ENCODE data around the gene S100A12.
"Not testable (repeated sequence)": the region's sequence is repeated elsewhere in the genome, so short reads cannot be mapped to it uniquely, and the experiment has no call there.

DNA sequence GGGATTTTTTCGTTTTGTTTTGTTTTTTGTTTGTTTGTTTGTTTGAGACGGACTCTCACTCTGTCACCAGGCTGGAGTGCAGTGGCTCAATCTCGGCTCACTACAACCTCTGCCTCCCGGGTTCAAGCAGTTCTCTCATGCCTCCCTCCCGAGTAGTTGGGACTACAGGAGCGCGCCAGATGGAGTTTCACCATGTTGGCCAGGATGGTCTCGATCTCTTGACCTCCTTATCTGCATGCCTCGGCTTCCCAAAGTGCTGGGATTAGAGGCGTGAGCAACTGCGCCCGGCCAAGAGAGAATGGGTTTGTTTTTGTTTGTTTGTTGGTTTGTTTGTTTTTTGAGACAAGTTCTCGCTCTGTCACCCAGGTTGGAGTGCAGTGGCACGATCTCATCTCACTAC lies 28.4 kb downstream of the S100A12 start:
- TF ChIP-seq, protein P1, sequence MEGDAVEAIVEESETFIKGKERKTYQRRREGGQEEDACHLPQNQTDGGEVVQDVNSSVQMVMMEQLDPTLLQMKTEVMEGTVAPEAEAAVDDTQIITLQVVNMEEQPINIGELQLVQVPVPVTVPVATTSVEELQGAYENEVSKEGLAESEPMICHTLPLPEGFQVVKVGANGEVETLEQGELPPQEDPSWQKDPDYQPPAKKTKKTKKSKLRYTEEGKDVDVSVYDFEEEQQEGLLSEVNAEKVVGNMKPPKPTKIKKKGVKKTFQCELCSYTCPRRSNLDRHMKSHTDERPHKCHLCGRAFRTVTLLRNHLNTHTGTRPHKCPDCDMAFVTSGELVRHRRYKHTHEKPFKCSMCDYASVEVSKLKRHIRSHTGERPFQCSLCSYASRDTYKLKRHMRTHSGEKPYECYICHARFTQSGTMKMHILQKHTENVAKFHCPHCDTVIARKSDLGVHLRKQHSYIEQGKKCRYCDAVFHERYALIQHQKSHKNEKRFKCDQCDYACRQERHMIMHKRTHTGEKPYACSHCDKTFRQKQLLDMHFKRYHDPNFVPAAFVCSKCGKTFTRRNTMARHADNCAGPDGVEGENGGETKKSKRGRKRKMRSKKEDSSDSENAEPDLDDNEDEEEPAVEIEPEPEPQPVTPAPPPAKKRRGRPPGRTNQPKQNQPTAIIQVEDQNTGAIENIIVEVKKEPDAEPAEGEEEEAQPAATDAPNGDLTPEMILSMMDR (IDR thresholded peaks at IDR 0.05): not testable (repeated sequence)
- TF ChIP-seq POLR2A (IDR thresholded peaks at IDR 0.05): not testable (repeated sequence)
